ENCODE measurements around the gene DNAH12. TPM values are rescaled to one million over a fixed set of nuclear protein-coding genes. Genes with fewer than 3 reads are reported as not detected.
"Not testable (repeated sequence)": the region's sequence is repeated elsewhere in the genome, so short reads cannot be mapped to it uniquely, and the experiment has no call there.

DNAH12 gene
- total RNA-seq, 1 donor from 2014 or later, result 0.08 TPM

DNA sequence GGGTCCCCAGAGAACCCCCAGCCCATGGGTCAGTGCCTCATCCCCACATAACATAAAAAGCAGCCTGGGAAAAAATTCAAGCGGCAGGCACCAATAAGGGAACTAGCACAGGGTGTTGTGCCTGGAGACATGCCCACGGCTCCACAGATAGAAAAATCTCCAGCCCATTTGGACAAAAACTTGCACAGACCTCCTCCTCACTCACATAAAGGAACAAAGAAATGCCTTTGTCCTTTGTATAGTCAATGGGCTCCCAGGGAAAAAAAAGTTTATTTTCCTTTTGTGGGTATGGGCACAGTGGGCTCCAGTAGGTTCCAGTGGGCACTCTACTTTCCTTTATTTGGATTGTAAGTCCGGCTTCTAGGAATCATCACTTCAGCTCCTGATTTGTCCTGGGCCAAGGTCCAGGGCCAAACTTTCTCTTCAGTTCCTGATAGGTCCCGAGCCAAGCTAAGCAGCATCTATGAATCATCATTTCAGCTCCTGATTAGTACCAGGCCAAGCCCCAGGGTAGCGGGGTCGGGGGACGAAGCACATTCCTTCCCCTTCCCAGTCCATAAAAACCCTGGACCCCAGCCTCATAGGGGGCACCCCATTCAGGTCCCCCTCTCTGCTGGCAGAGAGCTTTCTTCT lies 1.6 kb upstream of the DNAH12 start:
- intact Hi-C loops (cut with DNase I), result no loop called here
- DNase-seq (no peak), ATAC-seq (ENCODE audit: poor library complexity) (peak; percentile 80)

- ATAC-seq (ENCODE audit: poor library complexity), result no peak
- intact Hi-C loops (cut with DNase I), result no loop called here
- DNase-seq, result no peak
These were observed 5.7 kb downstream of the DNAH12 start for GRCh38 chr3:57538465-57538864.

DNA sequence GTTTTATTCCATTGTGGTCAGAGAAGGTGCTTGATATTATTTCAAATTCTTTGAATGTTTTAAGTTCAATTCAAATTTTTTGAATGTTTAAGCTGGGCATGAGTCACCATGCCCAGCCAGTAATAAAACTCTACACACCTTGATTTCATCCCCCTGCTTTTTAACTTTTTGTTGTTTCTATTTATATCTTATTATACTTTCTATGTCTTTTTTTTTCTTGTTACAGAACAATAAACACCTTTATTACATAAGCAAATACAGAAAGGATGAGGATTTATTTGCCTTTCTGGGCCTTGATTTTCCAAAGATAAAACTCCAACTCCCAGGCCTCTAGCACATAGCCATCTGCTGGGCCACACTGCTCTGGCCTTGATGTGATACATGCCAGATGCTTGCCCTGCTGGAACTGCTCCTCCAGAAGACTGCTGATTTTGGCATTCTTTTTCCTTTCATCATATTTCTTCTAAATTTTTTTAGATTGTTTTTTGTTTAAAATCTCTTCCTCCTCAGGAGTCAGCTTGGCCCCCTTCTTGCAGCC lies 14.0 kb downstream of the DNAH12 start:
- DNase-seq, result no peak
- ATAC-seq (ENCODE audit: poor library complexity), result no peak
- intact Hi-C loops (cut with DNase I), result no loop called here

GRCh38 chr3:57518276-57518915 lies 25.7 kb downstream of the DNAH12 start:
- DNase-seq (no peak), ATAC-seq (ENCODE audit: poor library complexity) (no peak)
- intact Hi-C loops (cut with DNase I), result no loop called here

GRCh38 chr3:57512166-57512565 lies 32.0 kb downstream of the DNAH12 start:
- intact Hi-C loops (cut with DNase I), result no loop called here
- ATAC-seq (ENCODE audit: poor library complexity), result no peak
- DNase-seq, result no peak

- no peak for ATAC-seq (ENCODE audit: poor library complexity)
- intact Hi-C loops (cut with DNase I), result no loop called here
These were observed 38.2 kb downstream of the DNAH12 start for GRCh38 chr3:57505901-57506300.

DNA sequence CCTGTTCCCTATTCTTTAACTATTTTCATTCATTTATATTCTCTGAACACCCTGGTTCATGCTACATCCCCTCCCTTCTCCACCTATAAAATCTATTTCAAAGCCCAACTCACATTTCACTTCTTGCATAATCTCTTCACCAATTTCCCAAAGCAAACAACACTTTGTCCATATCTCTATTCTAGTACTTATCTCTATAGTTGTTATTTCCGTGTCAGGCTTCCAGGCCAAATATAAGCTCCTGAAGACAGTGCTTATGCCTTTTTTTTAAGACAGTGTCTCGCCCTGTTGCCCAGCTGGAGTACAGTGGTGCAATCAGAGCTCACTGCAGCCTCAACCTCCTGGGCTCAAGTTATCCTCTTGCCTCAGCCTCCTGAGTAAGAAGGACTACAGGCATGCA lies 43.6 kb downstream of the DNAH12 start:
- no peak for ATAC-seq (ENCODE audit: poor library complexity)
- intact Hi-C loops (cut with DNase I), result no loop called here

More at GRCh38 chr3:57505901-57506300, 38.2 kb downstream of the DNAH12 start:
- no peak for DNase-seq

GRCh38 chr3:57497904-57498303 lies 46.2 kb downstream of the DNAH12 start:
- intact Hi-C loops (cut with DNase I), result no loop called here
- DNase-seq (no peak), ATAC-seq (ENCODE audit: poor library complexity) (no peak)

More for the DNA sequence above, 43.6 kb downstream of the DNAH12 start:
- DNase-seq, result no peak

DNA sequence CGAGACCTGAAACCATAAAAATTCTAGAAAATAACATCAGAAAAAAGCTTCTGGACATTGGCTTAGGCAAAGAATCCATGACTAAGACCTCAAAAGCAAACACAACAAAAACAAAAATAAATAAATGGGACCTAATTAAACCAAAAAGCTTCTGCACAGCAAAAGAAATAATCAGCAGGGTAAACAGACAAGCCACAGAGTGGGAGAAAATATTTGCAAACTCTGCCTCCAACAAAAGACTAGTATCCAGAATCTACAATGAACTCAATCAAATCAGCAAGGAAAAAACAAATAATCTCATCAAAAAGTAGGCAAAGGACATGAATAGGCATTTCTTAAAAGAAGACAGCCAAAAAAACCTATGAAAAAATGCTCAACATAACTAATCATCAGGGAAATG lies 59.6 kb downstream of the DNAH12 start:
- ATAC-seq (ENCODE audit: poor library complexity) (no peak), DNase-seq (no peak)
- intact Hi-C loops (cut with DNase I), result no loop called here

DNA sequence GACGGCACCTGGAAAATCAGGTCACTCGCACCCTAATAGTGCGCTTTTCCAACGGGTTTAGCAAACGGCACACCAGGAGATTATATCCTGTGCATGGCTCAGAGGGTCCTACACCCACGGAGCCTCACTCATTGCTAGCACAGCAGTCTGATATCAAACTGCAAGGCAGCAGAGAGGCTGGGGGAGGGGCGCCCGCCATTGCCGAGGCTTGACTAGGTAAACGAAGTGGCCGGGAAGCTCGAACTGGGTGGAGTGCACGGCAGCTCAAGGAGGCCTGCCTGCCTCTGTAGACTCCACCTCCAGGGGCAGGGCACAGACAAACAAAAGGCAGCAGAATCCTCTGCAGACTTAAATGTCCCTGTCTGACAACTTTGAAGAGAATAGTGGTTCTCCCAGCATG lies 67.0 kb downstream of the DNAH12 start:
- peak; percentile 39 for DNase-seq
- ATAC-seq (ENCODE audit: poor library complexity); intact Hi-C loops (cut with DNase I): not testable (repeated sequence)

DNA sequence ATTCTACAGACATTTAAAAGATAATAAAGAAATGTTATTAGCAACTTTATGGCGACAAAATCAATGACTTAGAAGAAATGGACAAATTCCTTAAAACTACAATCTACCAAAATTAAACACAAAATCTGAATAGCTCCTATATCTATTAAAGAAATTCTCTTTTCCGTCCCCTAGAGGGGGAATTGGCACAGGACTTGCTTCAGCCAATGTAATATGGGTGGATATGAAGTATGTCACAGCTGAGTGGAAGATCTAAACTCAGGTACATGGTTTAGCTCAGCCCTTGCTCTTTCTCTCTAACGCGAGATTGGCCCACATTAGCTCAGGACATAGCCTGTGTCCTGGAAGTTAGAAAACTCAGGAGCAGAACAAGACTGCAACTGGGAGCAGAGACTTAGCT lies 79.3 kb downstream of the DNAH12 start:
- no peak for ATAC-seq (ENCODE audit: poor library complexity)

DNA sequence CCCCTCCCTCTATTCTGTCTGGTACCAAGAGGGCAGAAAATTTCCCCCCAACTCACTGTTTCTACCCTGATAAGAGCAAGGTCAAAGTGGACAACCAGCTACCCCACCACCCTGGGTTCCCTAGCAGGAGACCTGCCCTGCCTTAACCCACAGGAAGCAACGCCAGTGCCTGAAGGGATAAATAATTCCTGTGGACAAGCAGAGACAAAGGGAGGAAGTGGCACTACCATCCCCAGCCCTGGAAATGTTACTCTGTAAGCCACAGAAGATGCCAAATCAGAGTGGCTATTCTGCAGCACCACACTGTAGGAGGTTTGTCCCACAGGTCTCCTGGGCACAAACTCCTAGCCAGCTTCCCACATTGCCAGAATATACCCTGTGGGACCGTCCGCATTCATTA lies 80.1 kb downstream of the DNAH12 start:
- ATAC-seq (ENCODE audit: poor library complexity) (no peak), DNase-seq (no peak)
- intact Hi-C loops (cut with DNase I), result no loop called here

More for the DNA sequence above, 79.3 kb downstream of the DNAH12 start:
- DNase-seq, result no peak
- intact Hi-C loops (cut with DNase I), result no loop called here

DNA sequence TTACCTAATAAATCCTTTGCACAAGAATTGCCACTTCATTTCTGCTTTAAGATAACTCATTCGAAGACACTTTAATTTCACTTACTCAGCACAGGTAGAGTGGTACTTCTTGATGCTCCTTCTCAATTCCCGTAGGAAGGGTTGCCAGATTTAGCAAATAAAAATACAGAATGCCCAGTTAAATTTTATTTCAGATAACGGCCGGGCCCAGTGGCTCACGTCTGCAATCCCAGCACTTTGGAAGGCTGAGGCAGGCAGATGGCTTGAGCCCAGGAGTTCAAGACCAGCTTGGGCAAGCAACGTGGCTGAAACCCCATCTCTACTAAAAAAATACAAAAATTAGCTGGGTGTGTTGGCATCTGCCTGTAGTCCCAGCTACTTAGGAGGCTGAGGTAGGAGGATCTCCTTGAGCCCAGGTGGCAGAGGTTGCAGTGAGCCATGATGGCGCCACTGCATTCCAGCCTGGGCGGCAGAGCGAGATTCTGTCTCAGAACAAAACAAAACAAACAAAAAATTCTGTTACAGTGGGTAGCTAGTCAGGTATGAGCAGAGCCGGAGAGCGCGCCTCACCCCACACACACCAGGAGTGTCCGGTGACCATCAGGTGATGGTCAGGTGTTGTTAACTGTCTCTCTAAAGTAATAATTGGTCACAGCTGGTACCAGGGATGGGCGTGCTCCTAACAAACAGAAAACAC lies 92.8 kb downstream of the DNAH12 start:
- ATAC-seq (ENCODE audit: poor library complexity), result no peak
- intact Hi-C loops (cut with DNase I), result no loop called here

DNA sequence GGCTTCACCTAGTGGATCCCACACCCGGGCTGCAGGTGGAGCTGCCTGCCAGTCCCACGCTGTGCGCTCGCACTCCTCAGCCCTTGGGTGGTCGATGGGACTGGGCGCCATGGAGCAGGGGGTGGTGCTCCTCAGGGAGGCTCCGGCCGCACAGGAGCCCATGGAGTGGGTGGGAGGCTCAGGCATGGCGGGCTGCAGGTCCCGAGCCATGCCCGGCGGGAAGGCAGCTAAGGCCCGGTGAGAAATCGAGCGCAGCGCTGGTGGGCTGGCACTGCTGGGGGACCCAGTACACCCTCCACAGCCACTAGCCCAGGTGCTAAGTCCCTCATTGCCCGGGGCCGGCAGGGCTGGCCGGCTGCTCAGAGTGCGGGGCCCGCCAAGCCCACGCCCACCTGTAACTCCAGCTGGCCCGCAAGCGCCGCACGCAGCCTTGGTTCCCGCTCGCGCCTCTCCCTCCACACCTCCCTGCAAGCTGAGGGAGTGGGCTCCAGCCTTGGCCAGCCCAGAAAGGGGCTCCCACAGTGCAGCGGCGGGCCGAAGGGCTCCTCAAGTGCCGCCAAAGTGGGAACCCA lies 94.8 kb downstream of the DNAH12 start:
- intact Hi-C loops (cut with DNase I); DNase-seq: not testable (repeated sequence)

More for the DNA sequence above, 92.8 kb downstream of the DNAH12 start:
- DNase-seq, result no peak

GRCh38 chr3:57448489-57448888 lies 95.7 kb downstream of the DNAH12 start:
- DNase-seq; ATAC-seq (ENCODE audit: poor library complexity); intact Hi-C loops (cut with DNase I): not testable (repeated sequence)

More for the DNA sequence above, 94.8 kb downstream of the DNAH12 start:
- ATAC-seq (ENCODE audit: poor library complexity), result not testable (repeated sequence)

DNA sequence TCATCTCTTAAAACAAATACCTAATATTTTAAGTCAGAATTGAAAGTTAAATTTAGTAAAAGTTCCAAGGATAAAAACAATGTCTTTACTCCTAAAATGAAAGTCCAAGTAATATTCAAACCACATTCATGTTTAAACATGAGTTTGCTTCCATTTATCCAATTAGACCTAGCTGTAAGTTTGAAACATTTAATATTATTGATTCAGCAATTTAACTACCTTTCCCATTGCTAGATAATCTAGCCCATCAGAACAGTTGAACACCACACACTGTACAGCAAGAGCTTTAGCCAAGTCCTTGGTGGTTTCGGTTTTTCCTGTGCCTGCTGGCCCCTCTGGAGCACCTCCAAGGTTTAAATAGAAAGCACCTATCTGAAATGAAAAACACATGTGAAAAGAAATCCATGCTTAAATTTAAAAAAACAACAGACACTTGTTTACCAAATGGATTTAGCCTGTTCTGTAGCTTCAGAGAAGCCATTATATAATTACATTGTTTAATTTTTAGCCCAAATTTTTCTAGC lies 97.8 kb downstream of the DNAH12 start:
- no peak for DNase-seq
- no peak for ATAC-seq (ENCODE audit: poor library complexity)
- intact Hi-C loops (cut with DNase I), result no loop called here

DNA sequence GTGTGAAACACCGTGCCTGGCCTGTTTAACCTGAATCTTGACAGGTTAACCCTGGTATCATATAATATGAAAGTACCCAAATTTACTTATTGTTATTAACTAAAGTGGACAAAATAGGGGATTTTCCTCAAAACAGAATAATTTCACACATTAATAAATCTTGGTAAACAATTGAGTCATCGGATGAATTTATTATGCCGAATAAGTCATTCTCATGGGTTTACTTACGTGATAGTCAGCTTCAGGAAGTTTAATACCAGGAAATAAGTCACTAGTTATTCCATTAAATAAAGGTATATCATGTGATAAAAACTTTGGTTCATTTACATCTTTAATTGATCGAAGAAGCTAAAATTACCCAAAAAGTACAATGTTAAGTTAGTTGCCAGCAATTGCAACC lies 99.7 kb downstream of the DNAH12 start:
- DNase-seq (no peak), ATAC-seq (ENCODE audit: poor library complexity) (no peak)
- intact Hi-C loops (cut with DNase I), result no loop called here

DNA sequence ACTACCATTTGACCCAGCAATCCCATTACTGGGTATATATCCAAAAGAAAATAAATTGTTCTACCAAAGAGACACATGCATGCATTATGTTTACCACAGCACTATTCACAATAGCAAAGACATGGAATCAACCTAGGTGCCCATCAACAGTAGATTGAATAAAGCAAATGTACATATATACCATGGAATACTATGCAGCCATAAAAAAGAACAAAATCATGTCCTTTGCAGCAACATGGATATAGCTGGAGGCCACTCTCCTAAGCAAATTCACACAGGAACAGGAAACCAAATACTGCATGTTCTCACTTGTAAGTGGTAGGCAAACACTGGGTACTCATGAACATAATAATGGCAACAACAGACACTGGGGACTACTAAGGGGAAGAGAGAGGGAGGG lies 104.0 kb downstream of the DNAH12 start:
- ATAC-seq (ENCODE audit: poor library complexity); DNase-seq; intact Hi-C loops (cut with DNase I): not testable (repeated sequence)

GRCh38 chr3:57438460-57438859 lies 105.7 kb downstream of the DNAH12 start:
- DNase-seq; ATAC-seq (ENCODE audit: poor library complexity); intact Hi-C loops (cut with DNase I): not testable (repeated sequence)

Data from Right ventricle myocardium superior (tissue), 1 donor.